ENCODE data around the gene FDXACB1.

FDXACB1 gene, protein sequence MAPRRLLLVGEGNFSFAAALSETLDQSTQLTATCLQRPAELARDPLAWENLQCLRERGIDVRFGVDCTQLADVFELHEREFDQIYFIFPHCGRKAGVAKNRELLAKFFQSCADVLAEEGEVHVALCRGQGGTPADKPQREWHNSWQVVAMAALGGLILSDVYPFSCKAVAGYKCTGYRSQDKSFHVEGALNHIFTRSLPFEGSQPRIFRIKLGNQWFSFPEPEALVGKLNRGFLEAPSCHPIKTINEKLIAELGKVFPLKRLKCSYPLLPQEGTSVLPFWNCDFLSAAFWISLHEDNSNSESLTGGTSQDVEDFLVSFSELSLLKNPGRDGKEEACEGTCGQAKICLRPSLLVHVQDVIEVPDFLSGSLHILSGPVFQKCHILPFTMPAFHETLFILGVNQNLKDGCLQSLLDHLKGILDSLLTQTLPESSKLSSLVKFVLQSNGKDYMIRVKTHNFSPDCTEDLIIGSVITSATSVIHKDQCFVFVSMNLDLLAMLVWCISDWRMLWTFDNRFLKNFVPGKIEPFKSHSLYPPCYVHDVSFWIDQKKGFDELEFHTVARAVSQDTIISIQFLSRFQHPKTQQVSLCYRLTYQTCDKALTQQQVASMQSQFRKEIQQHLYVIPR

DNA sequence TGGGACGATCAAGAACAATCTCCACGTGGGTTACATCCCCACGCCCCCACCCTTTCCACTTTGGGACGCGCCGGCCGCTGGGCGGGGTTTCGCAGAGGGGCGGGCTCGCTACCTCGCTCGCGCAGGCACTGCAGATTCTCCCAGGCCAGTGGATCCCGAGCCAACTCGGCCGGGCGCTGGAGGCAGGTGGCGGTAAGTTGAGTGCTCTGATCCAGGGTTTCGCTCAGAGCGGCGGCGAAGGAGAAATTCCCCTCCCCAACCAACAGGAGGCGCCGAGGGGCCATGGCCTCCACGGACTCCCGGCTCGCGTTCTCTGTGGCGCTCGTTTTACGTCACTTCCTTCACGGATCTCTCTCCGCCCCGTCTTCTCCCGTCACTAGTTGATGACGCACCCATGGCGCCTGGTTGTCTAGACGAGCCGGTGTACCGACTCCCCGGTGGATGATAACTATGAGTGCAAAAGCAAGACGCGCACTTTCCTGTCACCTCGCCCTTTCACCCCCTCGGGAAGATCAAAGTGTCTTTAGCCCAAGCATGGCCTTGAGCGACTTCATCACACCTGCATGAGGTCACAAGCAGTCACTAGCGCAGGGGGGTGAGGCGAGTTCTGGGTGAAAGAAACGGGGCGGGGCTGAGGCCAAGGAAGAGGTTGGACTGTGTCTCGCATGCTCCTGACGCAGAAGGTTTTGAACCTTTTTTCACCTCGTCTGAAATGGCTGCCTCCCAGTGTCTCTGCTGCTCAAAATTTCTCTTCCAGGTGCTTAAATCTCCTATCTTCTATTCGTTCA lies at the start of gene FDXACB1, which contains the start of gene CFAP68:
Gene FDXACB1 (minus strand): TSS at position 317 of the 788 bp plus-strand sequence. CDS start 33 bp downstream, at position 284.
Gene CFAP68 (plus strand): TSS at position 693 of the 788 bp plus-strand sequence. CDS start 20 bp downstream, at position 713.
- peak; percentile 82 to 86 for DNase-seq (ENCODE audit: low read depth in 2 of 2)

DNA sequence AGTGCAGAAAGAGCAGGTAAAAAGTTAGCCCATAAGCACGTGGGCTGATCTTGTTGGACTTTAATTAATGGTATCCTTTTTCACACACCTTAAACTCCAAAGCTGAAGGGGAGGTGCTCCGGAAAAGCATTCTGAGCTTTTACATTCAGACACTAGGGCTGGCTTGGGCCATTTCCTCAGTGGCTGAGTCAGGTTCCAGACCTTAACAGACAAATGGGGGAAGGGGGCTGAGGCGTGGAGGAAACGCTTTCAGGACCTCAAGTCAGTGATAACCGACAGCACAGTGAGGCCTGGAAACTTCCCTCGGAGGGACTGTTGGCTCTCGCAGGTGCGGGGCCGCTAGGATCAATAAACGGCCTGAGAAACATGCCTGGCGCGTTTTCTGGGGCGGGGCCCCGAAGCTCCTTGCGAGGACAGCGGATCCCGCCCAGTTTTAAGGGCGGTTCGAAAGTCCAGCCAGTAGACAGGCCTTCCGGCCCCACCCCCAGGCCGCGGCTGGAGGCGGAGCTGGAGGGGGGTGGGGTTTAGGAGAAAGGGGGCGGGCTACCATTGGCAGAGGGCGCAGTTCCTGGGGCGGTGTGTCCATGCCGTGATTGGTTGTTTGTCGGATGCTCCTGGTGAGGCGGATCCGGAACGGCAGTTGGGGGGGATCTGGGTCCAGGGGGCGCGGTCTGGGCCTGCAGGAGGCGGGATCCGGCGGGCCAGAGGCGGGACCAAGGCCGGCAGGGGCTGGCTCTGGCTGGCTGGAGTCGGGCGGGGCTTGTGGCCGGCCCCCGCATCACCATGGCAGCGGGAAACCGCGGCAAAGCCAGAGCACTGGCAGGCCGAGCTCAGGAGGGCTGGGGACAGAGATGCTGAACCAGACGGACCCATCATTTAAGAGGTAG lies 47.8 kb upstream of the FDXACB1 start:
- peak; percentile 90 to 93 for DNase-seq (ENCODE audit: low read depth in 2 of 2)

GRCh38 chr11:111925953-111926352 lies 47.0 kb upstream of the FDXACB1 start:
- no peak for DNase-seq (ENCODE audit: low read depth in 2 of 2)

- no peak for DNase-seq (ENCODE audit: low read depth in 2 of 2)
These were observed 45.0 kb upstream of the FDXACB1 start for GRCh38 chr11:111923951-111924350.

DNA sequence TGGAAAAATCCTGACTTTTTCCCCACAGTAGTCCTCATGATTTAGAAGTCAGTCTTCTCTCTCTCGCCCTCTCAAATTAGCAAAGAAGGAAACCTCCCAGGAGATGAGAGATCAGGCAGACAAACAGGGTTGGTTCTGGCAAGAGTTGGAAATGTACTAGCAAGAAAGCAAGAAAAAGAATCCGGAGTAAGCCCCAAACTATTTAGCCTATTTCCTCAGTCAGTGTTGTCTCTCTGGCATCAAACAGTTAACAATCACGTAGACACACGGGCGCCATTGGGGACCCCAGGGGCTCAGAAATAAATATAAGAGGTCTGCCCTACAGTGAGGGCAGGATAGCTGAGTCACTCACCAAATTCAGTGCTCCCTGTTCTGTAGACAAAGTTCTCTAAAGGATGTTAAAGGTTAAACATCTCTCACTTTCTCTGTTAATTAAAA lies 44.4 kb upstream of the FDXACB1 start:
- DNase-seq (ENCODE audit: low read depth in 2 of 2) = no peak

DNA sequence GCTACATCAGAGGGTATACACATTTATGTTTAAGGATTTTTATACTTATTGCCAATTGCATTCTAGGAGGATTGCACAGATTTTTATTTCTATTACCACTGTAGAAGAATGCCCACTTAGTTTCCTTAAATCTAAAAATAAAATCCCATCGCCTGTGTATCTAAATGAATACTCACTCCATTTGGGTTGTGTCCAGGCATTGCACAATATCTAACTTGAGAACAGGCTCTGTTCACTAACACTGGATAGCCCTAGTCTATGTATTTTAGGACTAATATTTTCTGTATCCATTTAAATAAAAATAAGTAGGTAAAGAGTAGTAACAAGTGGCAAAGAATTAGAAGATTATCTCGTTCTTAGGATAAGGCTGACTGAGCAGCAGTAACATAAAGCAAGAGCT lies 43.8 kb upstream of the FDXACB1 start:
- no peak for DNase-seq (ENCODE audit: low read depth in 2 of 2)

DNA sequence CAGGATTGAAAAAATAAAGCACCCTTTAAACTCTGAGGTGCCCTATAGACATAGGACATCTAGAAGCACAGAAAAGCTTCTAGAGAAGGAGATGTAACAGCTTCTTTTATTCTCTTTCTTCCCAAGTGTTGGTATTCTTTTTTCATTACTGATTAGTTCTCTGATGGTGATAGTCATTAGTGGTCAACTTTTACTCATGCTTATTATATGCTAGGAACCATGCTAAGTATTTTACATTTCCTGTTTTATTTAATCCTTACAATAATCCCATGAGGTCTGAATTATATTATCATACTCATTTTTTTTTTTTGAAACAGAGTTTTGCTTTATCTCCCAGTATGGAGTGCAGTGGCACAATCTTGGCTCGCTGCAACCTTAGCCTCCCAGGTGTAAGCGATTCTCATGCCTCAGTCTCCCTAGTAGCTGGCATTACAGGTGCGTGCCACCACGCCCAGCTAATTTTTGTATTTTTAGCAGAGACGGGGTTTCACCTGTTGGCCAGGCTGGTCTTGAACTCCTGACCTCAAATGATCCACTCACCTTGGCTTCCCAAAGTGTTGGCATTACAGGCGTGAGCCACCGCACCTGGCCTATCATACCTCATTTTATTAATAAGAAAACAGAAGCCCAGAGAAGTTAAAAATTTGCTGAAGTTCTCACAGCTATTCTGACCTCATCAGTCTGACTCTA lies 42.7 kb upstream of the FDXACB1 start:
- DNase-seq (ENCODE audit: low read depth in 2 of 2) = no peak

- DNase-seq (ENCODE audit: low read depth in 2 of 2) = no peak
These were observed 41.9 kb upstream of the FDXACB1 start for GRCh38 chr11:111920908-111921307.

- DNase-seq (ENCODE audit: low read depth in 2 of 2) = no peak
These were observed 39.7 kb upstream of the FDXACB1 start, which contains the start of gene C11orf52 for GRCh38 chr11:111918390-111919256. Gene C11orf52, plus strand, starts transcription at chr11:111918913. Its CDS starts 60 bp downstream, at chr11:111918973.

DNA sequence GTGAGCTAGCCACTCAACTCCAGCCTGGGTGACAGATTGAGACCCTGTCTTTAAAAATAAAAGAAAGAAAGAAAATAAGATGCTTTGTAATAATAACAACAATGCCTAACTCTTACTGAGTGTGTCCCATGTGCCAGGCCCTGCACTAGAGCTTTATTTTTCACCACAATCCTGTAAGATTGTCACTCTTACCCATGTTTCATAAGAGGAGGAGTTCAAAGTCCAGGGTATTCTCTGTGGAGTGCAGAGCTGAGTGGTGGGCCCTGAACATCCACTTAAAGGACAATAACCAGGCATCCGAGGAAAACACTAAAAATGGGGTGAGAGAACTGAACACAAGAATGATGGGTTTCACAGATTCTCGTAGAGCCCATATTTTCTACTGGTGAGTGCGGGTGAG lies 38.8 kb upstream of the FDXACB1 start:
- no peak for DNase-seq (ENCODE audit: low read depth in 2 of 2)

GRCh38 chr11:111917312-111917711 lies 38.3 kb upstream of the FDXACB1 start:
- DNase-seq (ENCODE audit: low read depth in 2 of 2) = no peak

DNA sequence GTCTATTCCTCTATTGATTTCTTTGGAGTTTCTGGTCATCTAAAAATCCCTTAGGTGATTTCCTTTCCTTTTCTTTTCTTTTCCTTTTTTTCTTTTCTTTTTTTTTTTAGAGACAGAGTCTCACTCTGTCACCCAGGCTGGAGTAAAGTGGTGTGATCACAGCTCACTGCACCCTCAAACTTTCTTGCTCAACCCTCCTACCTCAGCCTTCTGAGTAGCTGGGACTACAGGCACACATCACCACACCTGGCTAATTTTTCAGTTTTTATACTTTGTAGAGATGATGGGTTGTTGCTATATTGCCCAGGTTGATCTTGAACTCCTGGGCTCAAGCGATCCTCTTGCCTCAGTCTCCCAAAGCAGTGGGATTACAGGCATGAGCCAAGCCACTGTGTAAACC lies 37.8 kb upstream of the FDXACB1 start:
- DNase-seq (ENCODE audit: low read depth in 2 of 2) = no peak

DNA sequence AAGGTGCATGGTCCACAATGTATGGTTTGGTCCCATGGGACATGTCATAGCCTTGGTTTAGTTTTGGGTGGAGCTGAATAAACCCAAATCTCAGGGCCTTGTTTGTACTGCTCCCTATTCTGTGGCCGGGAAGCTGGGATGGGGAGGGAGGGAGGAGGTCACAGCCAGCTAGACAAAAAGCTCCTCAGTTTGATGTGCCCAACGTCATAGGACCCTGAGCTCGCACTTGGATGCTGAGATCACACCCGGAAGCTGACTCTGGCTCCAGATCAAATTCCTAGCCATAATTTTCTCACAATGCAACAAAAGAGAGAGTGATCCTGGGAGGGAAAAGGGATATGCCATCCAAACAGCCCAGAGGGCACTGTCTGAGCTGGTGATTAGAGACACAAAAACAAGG lies 35.0 kb upstream of the FDXACB1 start:
- DNase-seq (ENCODE audit: low read depth in 2 of 2) = no peak

GRCh38 chr11:111913031-111913861 lies 34.3 kb upstream of the FDXACB1 start:
- DNase-seq (ENCODE audit: low read depth in 2 of 2) = no peak

GRCh38 chr11:111912535-111912934 lies 33.6 kb upstream of the FDXACB1 start, which contains the start of gene HSPB2:
Gene HSPB2, plus strand, starts transcription at chr11:111912734. Its CDS starts 96 bp downstream, at chr11:111912830.
- DNase-seq (ENCODE audit: low read depth in 2 of 2) = no peak

DNA sequence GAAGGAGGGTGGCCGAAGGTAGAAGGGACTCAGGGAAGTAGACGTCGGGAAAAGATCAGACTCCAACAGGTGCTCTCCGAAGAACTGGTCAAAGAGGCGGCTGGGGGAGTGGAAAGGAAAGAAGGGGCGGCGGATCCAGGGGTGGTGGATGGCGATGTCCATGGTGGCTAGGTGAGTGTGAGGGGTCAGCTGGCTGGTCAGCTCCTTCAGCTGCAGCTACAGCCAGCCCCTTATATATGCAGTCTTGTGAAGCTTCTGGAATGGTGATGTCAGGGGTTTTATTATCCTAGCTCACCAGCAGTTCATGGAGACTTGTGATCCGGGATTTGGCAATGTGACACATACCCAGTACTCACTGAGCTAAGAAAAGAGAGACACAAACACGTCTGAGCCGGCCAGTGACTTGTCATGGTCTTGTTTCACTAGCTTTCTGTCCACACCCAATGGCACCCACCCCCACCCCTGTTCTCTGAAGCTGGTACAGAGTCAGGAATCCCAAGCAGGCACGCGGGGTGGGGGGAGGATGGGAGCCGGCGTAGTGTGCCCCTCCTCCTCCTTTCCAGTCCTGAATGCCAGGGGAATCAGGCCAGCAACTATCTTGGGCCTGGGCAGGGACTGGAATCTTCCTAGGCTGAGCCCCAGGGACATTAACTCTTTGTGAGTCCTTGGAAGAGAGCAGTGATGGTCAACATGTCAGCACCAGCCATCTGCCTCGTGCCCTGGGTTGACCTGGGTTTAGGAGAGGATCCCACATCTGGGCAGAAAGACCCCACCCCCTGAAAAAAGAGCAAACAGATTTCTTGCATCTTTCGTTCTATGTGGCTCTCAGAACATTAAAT lies 32.8 kb upstream of the FDXACB1 start, which contains the start of gene CRYAB:
Gene CRYAB (minus strand): TSS at position 208 of the 839 bp plus-strand sequence. CDS start 46 bp downstream, at position 162.
- no peak for DNase-seq (ENCODE audit: low read depth in 2 of 2)
